ENCODE measurements around the gene DPP10.

DPP10 gene

GRCh38 chr2:115480741-115481140, 1038.3 kb downstream of the DPP10 start:
- no peak for TF ChIP-seq CTCF (IDR thresholded peaks at IDR 0.05; ENCODE audit: control insufficient read depth, extremely low read depth, insufficient read depth)
- H3K4me3 ChIP-seq (ENCODE audit: low read depth, low read length): no peak overlapping the region
- no peak for DNase-seq (ENCODE audit: low read depth)

- no peak for TF ChIP-seq CTCF (IDR thresholded peaks at IDR 0.05; ENCODE audit: control insufficient read depth, extremely low read depth, insufficient read depth)
- H3K4me3 ChIP-seq (ENCODE audit: low read depth, low read length): no peak overlapping the region
- DNase-seq (ENCODE audit: low read depth): no peak
Measured at GRCh38 chr2:115481842-115482241, 1039.4 kb downstream of the DPP10 start.

- TF ChIP-seq CTCF (IDR thresholded peaks at IDR 0.05; ENCODE audit: control insufficient read depth, extremely low read depth, insufficient read depth): no peak
- DNase-seq (ENCODE audit: low read depth): no peak
- H3K4me3 ChIP-seq (ENCODE audit: low read depth, low read length): no peak overlapping the region
Measured at GRCh38 chr2:115483666-115484065, 1041.2 kb downstream of the DPP10 start.

GRCh38 chr2:115484486-115484885, 1042.0 kb downstream of the DPP10 start:
- no peak for DNase-seq (ENCODE audit: low read depth)
- no peak for TF ChIP-seq CTCF (IDR thresholded peaks at IDR 0.05; ENCODE audit: control insufficient read depth, extremely low read depth, insufficient read depth)
- H3K4me3 ChIP-seq (ENCODE audit: low read depth, low read length): no peak overlapping the region

GRCh38 chr2:115484983-115485382, 1042.5 kb downstream of the DPP10 start:
- no peak overlapping the region for H3K4me3 ChIP-seq (ENCODE audit: low read depth, low read length)
- no peak for TF ChIP-seq CTCF (IDR thresholded peaks at IDR 0.05; ENCODE audit: control insufficient read depth, extremely low read depth, insufficient read depth)
- DNase-seq (ENCODE audit: low read depth): no peak

- TF ChIP-seq CTCF (IDR thresholded peaks at IDR 0.05; ENCODE audit: control insufficient read depth, extremely low read depth, insufficient read depth): no peak
- H3K4me3 ChIP-seq (ENCODE audit: low read depth, low read length): no peak overlapping the region
- DNase-seq (ENCODE audit: low read depth): no peak
Measured at GRCh38 chr2:115491186-115491793, 1048.8 kb downstream of the DPP10 start.

- no peak for DNase-seq (ENCODE audit: low read depth)
- TF ChIP-seq CTCF (IDR thresholded peaks at IDR 0.05; ENCODE audit: control insufficient read depth, extremely low read depth, insufficient read depth): no peak
- H3K4me3 ChIP-seq (ENCODE audit: low read depth, low read length): no peak overlapping the region
Measured at GRCh38 chr2:115505331-115505730, 1062.9 kb downstream of the DPP10 start.
